Measurements from ENCODE around the gene REL.
"Not testable (repeated sequence)": the region's sequence is repeated elsewhere in the genome, so short reads cannot be mapped to it uniquely, and the experiment has no call there.

REL gene

GRCh38 chr2:60882971-60883753, 1.8 kb downstream of the REL start:
- DNase-seq (ENCODE audit: low read depth): no peak
- TF ChIP-seq CTCF (conservative IDR thresholded peaks at IDR 0.05; ENCODE audit: low read depth, low read length): no peak
- peak overlapping the region; percentile 77 for H3K4me3 ChIP-seq (ENCODE audit: low read length)

GRCh38 chr2:60883896-60884295, 2.5 kb downstream of the REL start:
- H3K4me3 ChIP-seq (ENCODE audit: low read length): no peak overlapping the region
- DNase-seq (ENCODE audit: low read depth): no peak
- no peak for TF ChIP-seq CTCF (conservative IDR thresholded peaks at IDR 0.05; ENCODE audit: low read depth, low read length)

- TF ChIP-seq CTCF (conservative IDR thresholded peaks at IDR 0.05; ENCODE audit: low read depth, low read length): no peak
- H3K4me3 ChIP-seq (ENCODE audit: low read length): no peak overlapping the region
- DNase-seq (ENCODE audit: low read depth): no peak
Measured at GRCh38 chr2:60884800-60885199, 3.4 kb downstream of the REL start.

- TF ChIP-seq CTCF (conservative IDR thresholded peaks at IDR 0.05; ENCODE audit: low read depth, low read length): no peak
- no peak for DNase-seq (ENCODE audit: low read depth)
- H3K4me3 ChIP-seq (ENCODE audit: low read length): no peak overlapping the region
Measured at GRCh38 chr2:60885683-60886082, 4.3 kb downstream of the REL start.

- TF ChIP-seq CTCF (conservative IDR thresholded peaks at IDR 0.05; ENCODE audit: low read depth, low read length): no peak
- DNase-seq (ENCODE audit: low read depth): no peak
- no peak overlapping the region for H3K4me3 ChIP-seq (ENCODE audit: low read length)
Measured at GRCh38 chr2:60886991-60887390, 5.6 kb downstream of the REL start.

GRCh38 chr2:60888853-60889252, 7.5 kb downstream of the REL start:
- no peak overlapping the region for H3K4me3 ChIP-seq (ENCODE audit: low read length)
- TF ChIP-seq CTCF (conservative IDR thresholded peaks at IDR 0.05; ENCODE audit: low read depth, low read length): no peak
- DNase-seq (ENCODE audit: low read depth): no peak

GRCh38 chr2:60889581-60890392, 8.4 kb downstream of the REL start:
- H3K4me3 ChIP-seq (ENCODE audit: low read length); DNase-seq (ENCODE audit: low read depth): not testable (repeated sequence)
